OCI-LY3 (cell line): ENCODE data around the gene EIF6.

Experiments used
- EZH2phosphoT487 ChIP-seq: fragments of 200-600 bp; shearing (Covaris generic); IDR thresholded peaks from 2 replicates; pipeline ENCODE4 v1.6.1; 2018; ENCODE audit warnings: antibody characterized with exemption, mixed run types, low read depth
- TF ChIP-seq, protein P1 (sequence below): fragments of 200-600, 300-600 bp; sonication (generic); IDR thresholded peaks from 2 replicates; pipeline ENCODE4 v1.5.1; 2014; ENCODE audit warnings: antibody characterized with exemption, low read length, low read depth

DNA sequence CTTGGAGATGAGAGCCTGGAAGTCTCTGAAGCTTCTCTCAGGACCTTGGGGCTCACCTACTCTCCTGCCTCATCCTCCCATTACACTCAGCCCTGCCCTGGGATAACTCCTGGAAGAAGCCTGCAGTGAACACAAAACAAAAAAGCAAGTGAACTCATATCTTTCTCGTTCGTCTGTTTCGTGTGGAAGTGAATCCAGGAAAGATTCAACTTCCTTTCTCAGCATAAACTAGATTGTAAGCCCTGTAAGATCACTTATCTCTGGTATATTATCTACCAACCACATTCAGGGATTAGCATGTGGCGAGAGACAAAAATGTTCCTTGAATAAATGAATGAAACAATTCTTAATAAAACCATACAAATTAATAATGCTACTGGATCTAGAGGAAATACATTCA lies 44.1 kb upstream of the EIF6 start:
- TF ChIP-seq, protein P1, sequence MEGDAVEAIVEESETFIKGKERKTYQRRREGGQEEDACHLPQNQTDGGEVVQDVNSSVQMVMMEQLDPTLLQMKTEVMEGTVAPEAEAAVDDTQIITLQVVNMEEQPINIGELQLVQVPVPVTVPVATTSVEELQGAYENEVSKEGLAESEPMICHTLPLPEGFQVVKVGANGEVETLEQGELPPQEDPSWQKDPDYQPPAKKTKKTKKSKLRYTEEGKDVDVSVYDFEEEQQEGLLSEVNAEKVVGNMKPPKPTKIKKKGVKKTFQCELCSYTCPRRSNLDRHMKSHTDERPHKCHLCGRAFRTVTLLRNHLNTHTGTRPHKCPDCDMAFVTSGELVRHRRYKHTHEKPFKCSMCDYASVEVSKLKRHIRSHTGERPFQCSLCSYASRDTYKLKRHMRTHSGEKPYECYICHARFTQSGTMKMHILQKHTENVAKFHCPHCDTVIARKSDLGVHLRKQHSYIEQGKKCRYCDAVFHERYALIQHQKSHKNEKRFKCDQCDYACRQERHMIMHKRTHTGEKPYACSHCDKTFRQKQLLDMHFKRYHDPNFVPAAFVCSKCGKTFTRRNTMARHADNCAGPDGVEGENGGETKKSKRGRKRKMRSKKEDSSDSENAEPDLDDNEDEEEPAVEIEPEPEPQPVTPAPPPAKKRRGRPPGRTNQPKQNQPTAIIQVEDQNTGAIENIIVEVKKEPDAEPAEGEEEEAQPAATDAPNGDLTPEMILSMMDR: no peak
- no peak for TF ChIP-seq EZH2phosphoT487
